HEK293T (cell line): ENCODE data around the gene MIDN.

Experiments used
- CTCF ChIA-PET: fragments of 350-600 bp; formaldehyde crosslinking; extraction: SDS; loops from one replicate; lab custom pipeline; 2021; ENCODE audit warnings: antibody characterized with exemption, inconsistent platforms; lab: Yijun Ruan, JAX
- POLR2A ChIA-PET: fragments of 350-600 bp; formaldehyde crosslinking; extraction: SDS; loops from one replicate; lab custom pipeline; 2020; ENCODE audit warnings: antibody characterized with exemption, inconsistent platforms; lab: Yijun Ruan, JAX
- DNase-seq: peaks from one replicate; pipeline ENCODE4 v3.0.0; 2012; ENCODE audit warnings: mixed read lengths; ENCODE audit errors: extremely low spot score
- ELF4 ChIP-seq: fragments of 450-650 bp; IDR thresholded peaks from 2 replicates; pipeline ENCODE4 v1.6.1; 2017; ENCODE audit warnings: antibody characterized with exemption
- FOXK2 ChIP-seq: fragments of 450-650 bp; IDR thresholded peaks from 2 replicates; pipeline ENCODE4 v1.6.1; 2016; ENCODE audit warnings: mild to moderate bottlenecking
- TARDBP ChIP-seq: fragments of 450-650 bp; IDR thresholded peaks from 2 replicates; pipeline ENCODE4 v1.6.1; 2016

Gene MIDN

GRCh38 chr19:1307755-1308303, 59.4 kb downstream of the MIDN start:
- TF ChIP-seq TARDBP (no peak), ELF4 (no peak)
- no peak for DNase-seq
- POLR2A ChIA-PET = interaction anchor here (0.7 to 0.8 kb wide), 2 partner anchors 17 to 47 kb away, joined by 3 read pairs; a partner anchor contains a TSS
- CTCF ChIA-PET = no interaction called here

GRCh38 chr19:1308718-1309117, 60.3 kb downstream of the MIDN start:
- ChIA-PET POLR2A (interaction anchor here (1.2 to 1.4 kb wide), 2 partner anchors 40 to 46 kb away, joined by 3 to 6 read pairs; partner anchors contain the start of gene CIRBP), CTCF (no interaction called here)
- DNase-seq = no peak
- no peak for TF ChIP-seq FOXK2
